H1 (cell line): ENCODE data around the gene F7. TPM values are rescaled to one million over a fixed set of nuclear protein-coding genes. Genes with fewer than 3 reads are reported as not detected.
A peak's percentile ranks its signal among the peaks of the same experiment; 100 is the strongest.

Source experiments
- CTCF ChIA-PET: fragments of 300-600 bp; sonication (Branson Sonifier 250); formaldehyde crosslinking; loops from one replicate; lab custom pipeline; 2021; ENCODE audit not compliant: partially characterized antibody; lab: Charles Lee
- POLR2A ChIA-PET: fragments of 300-600 bp; sonication (Branson Sonifier 250); formaldehyde crosslinking; loops from one replicate; lab custom pipeline; 2021; ENCODE audit warnings: inconsistent platforms; ENCODE audit not compliant: partially characterized antibody; lab: Charles Lee
- DNase-seq, 2 experiments: peaks; one replicate each; pipeline versions ENCODE4 v3.0.0 to v3.0.0-alpha.2; 2010 to 2022; ENCODE audit warnings: low spot score in 2 of 2, low read depth in 1 of 2, mixed read lengths in 1 of 2
- FAIRE-seq: peaks from 2 replicates; lab custom pipeline; 2011; peaks lifted over from hg19 to GRCh38; lab: Jason Lieb, UNC
- H2AFZ ChIP-seq: 2 replicates; pipeline ENCODE4 v1.8.1; 2012; ENCODE audit warnings: low read length, inconsistent platforms
- H2AK5ac ChIP-seq: 2 replicates; pipeline ENCODE4 v1.6.1; 2013; ENCODE audit warnings: low read depth, low read length
- H2BK120ac ChIP-seq: replicated peaks from 2 replicates; pipeline ENCODE3; 2013; ENCODE audit warnings: low read depth, low read length, inconsistent platforms
- H2BK12ac ChIP-seq: 2 replicates; pipeline ENCODE4 v1.6.1; 2013; ENCODE audit warnings: low read depth, low read length
- H2BK15ac ChIP-seq: 2 replicates; pipeline ENCODE4 v1.6.1; 2013; ENCODE audit warnings: low read length
- H2BK20ac ChIP-seq: 2 replicates; pipeline ENCODE4 v1.6.1; 2013; ENCODE audit warnings: low read length
- H2BK5ac ChIP-seq: 2 replicates; pipeline ENCODE4 v1.6.1; 2013; ENCODE audit warnings: low read depth, low read length
- H3K14ac ChIP-seq: 2 replicates; pipeline ENCODE4 v1.6.1; 2013; ENCODE audit warnings: inconsistent platforms; ENCODE audit not compliant: insufficient read length
- H3K18ac ChIP-seq: 2 replicates; pipeline ENCODE4 v1.6.1; 2013; ENCODE audit warnings: low read length; ENCODE audit errors: extremely low read depth
- H3K23ac ChIP-seq: 2 replicates; pipeline ENCODE4 v1.6.1; 2013; ENCODE audit warnings: inconsistent platforms; ENCODE audit not compliant: insufficient read length
- H3K23me2 ChIP-seq: 2 replicates; pipeline ENCODE4 v1.6.1; 2013; ENCODE audit warnings: low read depth, low read length
- H3K27ac ChIP-seq: 2 replicates; pipeline ENCODE4 v1.6.1; 2011; ENCODE audit warnings: low read depth, low read length, inconsistent platforms
- H3K27me3 ChIP-seq, 4 experiments: replicated peaks in 1 of 4; 1 replicate in 1 of 4; 2 replicates in 3 of 4; pipeline versions ENCODE4 v1.6.1 to v1.8.1; 2011 to 2013; ENCODE audit warnings: low read length in 3 of 4, mild to moderate bottlenecking in 3 of 4, inconsistent platforms in 2 of 4, mixed read lengths in 2 of 4, moderate library complexity in 1 of 4; ENCODE audit not compliant: control insufficient read depth in 3 of 4, insufficient read depth in 3 of 4; ENCODE audit errors: extremely low read depth in 1 of 4
- H3K36me3 ChIP-seq, 4 experiments: 2 replicates each; pipeline versions ENCODE4 v1.6.1 to v1.8.1; 2011 to 2013; ENCODE audit warnings: mild to moderate bottlenecking in 4 of 4, low read length in 3 of 4, moderate library complexity in 2 of 4, control low read depth in 1 of 4, inconsistent platforms in 1 of 4; ENCODE audit not compliant: insufficient read depth in 4 of 4, control insufficient read depth in 2 of 4
- H3K4ac ChIP-seq: replicated peaks from 2 replicates; pipeline ENCODE3; 2013; ENCODE audit warnings: low read length, low read depth, mixed read lengths, inconsistent platforms; ENCODE audit not compliant: insufficient read length
- H3K4me1 ChIP-seq, 4 experiments: replicated peaks in 1 of 4; 1 replicate in 1 of 4; 2 replicates in 3 of 4; pipeline versions ENCODE4 v1.6.1 to v1.8.1; 2011 to 2013; ENCODE audit warnings: low read length in 3 of 4, inconsistent platforms in 2 of 4, mixed read lengths in 1 of 4; ENCODE audit not compliant: insufficient read depth in 4 of 4, control insufficient read depth in 3 of 4
- H3K4me2 ChIP-seq, 2 experiments: 2 replicates each; pipeline versions ENCODE4 v1.6.1 to v1.8.1; 2011 to 2013; ENCODE audit warnings: low read depth in 2 of 2, low read length in 2 of 2, control low read depth in 1 of 2, inconsistent platforms in 1 of 2, mild to moderate bottlenecking in 1 of 2; ENCODE audit not compliant: insufficient read depth in 1 of 2
- H3K4me3 ChIP-seq, 4 experiments: fragments of 200-600, 300-600 bp in 1 of 4; sonication (generic), shearing (Covaris generic), sonication (Bioruptor Twin) in 1 of 4; 2 replicates each; pipeline versions ENCODE4 v1.5.1 to v1.8.1; 2011 to 2016; ENCODE audit warnings: low read length in 4 of 4, low read depth in 3 of 4, control low read depth in 2 of 4, inconsistent platforms in 2 of 4, mild to moderate bottlenecking in 2 of 4, mixed read lengths in 1 of 4, moderate library complexity in 1 of 4; ENCODE audit not compliant: insufficient read depth in 2 of 4; ENCODE audit errors: extremely low read depth in 1 of 4
- H3K56ac ChIP-seq: replicated peaks from 2 replicates; pipeline ENCODE3; 2013; ENCODE audit warnings: low read depth, mild to moderate bottlenecking, mixed read lengths, low read length, inconsistent platforms; ENCODE audit not compliant: insufficient read length
- H3K79me1 ChIP-seq: 2 replicates; pipeline ENCODE4 v1.6.1; 2013; ENCODE audit warnings: low read depth, low read length, control low read depth
- H3K79me2 ChIP-seq, 2 experiments: 2 replicates each; pipeline versions ENCODE4 v1.6.1 to v1.8.1; 2012 to 2013; ENCODE audit warnings: low read length in 2 of 2, mild to moderate bottlenecking in 2 of 2, inconsistent platforms in 1 of 2; ENCODE audit not compliant: insufficient read depth in 2 of 2, control insufficient read depth in 1 of 2
- H3K9ac ChIP-seq, 4 experiments: replicated peaks in 1 of 4; 1 replicate in 1 of 4; 2 replicates in 3 of 4; pipeline versions ENCODE4 v1.6.1 to v1.8.1; 2011 to 2013; ENCODE audit warnings: low read depth in 3 of 4, low read length in 3 of 4, control low read depth in 2 of 4, mild to moderate bottlenecking in 2 of 4, moderate library complexity in 2 of 4, inconsistent platforms in 1 of 4; ENCODE audit errors: extremely low read depth in 1 of 4
- H3K9me3 ChIP-seq, 2 experiments: 2 replicates each; pipeline versions ENCODE4 v1.6.1 to v1.8.1; 2012 to 2013; ENCODE audit warnings: mild to moderate bottlenecking in 2 of 2, moderate library complexity in 2 of 2, control low read depth in 1 of 2, inconsistent platforms in 1 of 2, low read depth in 1 of 2, low read length in 1 of 2, mixed read lengths in 1 of 2; ENCODE audit not compliant: insufficient read depth in 2 of 2
- H4K20me1 ChIP-seq, 2 experiments: replicated peaks in 1 of 2; 2 replicates each; pipeline versions ENCODE3 to v1.8.1; 2011 to 2013; ENCODE audit warnings: inconsistent platforms in 2 of 2, low read length in 2 of 2, mild to moderate bottlenecking in 1 of 2; ENCODE audit not compliant: insufficient read depth in 2 of 2, control insufficient read depth in 1 of 2
- H4K5ac ChIP-seq: 2 replicates; pipeline ENCODE4 v1.6.1; 2013; ENCODE audit warnings: low read length, low read depth, mixed read lengths, inconsistent platforms; ENCODE audit not compliant: insufficient read length
- H4K8ac ChIP-seq: 2 replicates; pipeline ENCODE4 v1.8.0; 2013; ENCODE audit warnings: mild to moderate bottlenecking, moderate library complexity, low read length, inconsistent platforms; ENCODE audit not compliant: insufficient read depth; ENCODE audit errors: extremely low read depth
- H4K91ac ChIP-seq: replicated peaks from 2 replicates; pipeline ENCODE3; 2013; ENCODE audit warnings: low read length, mixed read lengths, inconsistent platforms; ENCODE audit not compliant: insufficient read length
- CBX5 ChIP-seq: fragments of 300-800, 300-1000 bp; sonication (generic); IDR thresholded peaks from 2 replicates; pipeline ENCODE4 v1.7.1; 2016; ENCODE audit warnings: antibody characterized with exemption, low read length, low read depth
- EGR1 ChIP-seq: IDR thresholded peaks from 2 replicates; pipeline ENCODE4 v1.6.1; 2011; ENCODE audit warnings: low read depth, low read length, borderline replicate concordance
- FOSL1 ChIP-seq: IDR thresholded peaks from 2 replicates; pipeline ENCODE4 v1.6.1; 2011; ENCODE audit warnings: mild to moderate bottlenecking, low read depth, low read length, moderate library complexity; ENCODE audit not compliant: insufficient read depth
- JUN ChIP-seq: IDR thresholded peaks from 2 replicates; pipeline ENCODE4 v1.6.1; 2011; ENCODE audit warnings: low read depth, mild to moderate bottlenecking, improper control_type of control experiment, low read length
- KDM4A ChIP-seq: IDR thresholded peaks from one replicate; pipeline ENCODE4 v1.7.1; 2012; ENCODE audit warnings: low read depth, mild to moderate bottlenecking, moderate library complexity, low read length, inconsistent platforms; ENCODE audit not compliant: severe bottlenecking
- NANOG ChIP-seq: IDR thresholded peaks from 2 replicates; pipeline ENCODE4 v1.6.1; 2011; ENCODE audit warnings: low read length, low read depth, mild to moderate bottlenecking, inconsistent platforms; ENCODE audit not compliant: insufficient read depth, poor library complexity, severe bottlenecking
- RNF2 ChIP-seq: fragments of 200-900, 300-1000 bp; sonication (generic); IDR thresholded peaks from 2 replicates; pipeline ENCODE4 v1.7.1; 2016; ENCODE audit warnings: borderline replicate concordance, low read depth, mild to moderate bottlenecking, antibody characterized with exemption, low read length; ENCODE audit not compliant: poor library complexity, severe bottlenecking; ENCODE audit errors: missing control alignments
- SIN3A ChIP-seq, 2 experiments: IDR thresholded peaks in 1 of 2; conservative IDR thresholded peaks in 1 of 2; 2 replicates each; pipeline ENCODE4 v1.6.1; 2011 to 2012; ENCODE audit warnings: low read length in 2 of 2, improper control_type of control experiment in 1 of 2, low read depth in 1 of 2, mild to moderate bottlenecking in 1 of 2
- SP2 ChIP-seq: IDR thresholded peaks from 2 replicates; pipeline ENCODE4 v1.6.1; 2012; ENCODE audit warnings: mild to moderate bottlenecking, low read length, inconsistent platforms
- TAF1 ChIP-seq: IDR thresholded peaks from 2 replicates; pipeline ENCODE4 v1.6.1; 2011; ENCODE audit warnings: mild to moderate bottlenecking, low read depth, low read length
- WGBS, 2 experiments: shearing (Covaris generic) in 1 of 2; methylation state at CpG; one replicate each; pipeline versions ENCODE4 v1.1.6 to v1.1.7; 2013 to 2015; ENCODE audit warnings: low lambda C conversion rate in 2 of 2, mixed read lengths in 2 of 2, inconsistent platforms in 1 of 2, low coverage in 1 of 2, missing lambda C conversion rate in 1 of 2; ENCODE audit not compliant: insufficient replicate concordance in 2 of 2, insufficient coverage in 1 of 2, insufficient read length in 1 of 2; ENCODE audit errors: extremely low coverage in 1 of 2, missing lambda C conversion rate in 1 of 2; 5-methylcytosine and 5-hydroxymethylcytosine counted together
- polyA plus RNA-seq, 7 experiments: library from polyadenylated mRNA; depleted of rRNA in 3 of 7; stranded (reverse) in 5 of 7; unstranded in 2 of 7; fragments of >200 nt in 5 of 7; fragments of 200-250 nt in 2 of 7; gene quantifications; 1 replicate in 5 of 7; 2 replicates in 1 of 7; 4 replicates in 1 of 7; pipeline versions ENCODE4 v1.2.1 to v1.2.3, GENCODE V29; 2011 to 2013; ENCODE audit warnings: missing spikeins in 2 of 7, mixed read lengths in 2 of 7
- total RNA-seq: library from RNA; stranded (reverse); fragmentation: NEBNext Ultra II Directional; extraction: Animal tissue kit (Norgen Biotek cat#: 25700); gene quantifications from 2 replicates; pipeline ENCODE4 v1.2.1, GENCODE V29; 2021

Gene F7
- total and polyA plus RNA-seq, 2 of the 8 experiments (the other 6 are each of a cell fraction or from before 2014, with no cell fraction given) = 0.43 to 0.98 TPM

- H3K79me1 ChIP-seq = no peaks in the 10 kb centered on the region
- H3K23ac ChIP-seq = no peak overlapping the region
- DNase-seq = peak in 1 of 2 experiments; percentile 35
- no peaks in the 10 kb centered on the region for H3K36me3 ChIP-seq
- no peak overlapping the region for H3K4me3 ChIP-seq
- ChIA-PET POLR2A (interaction anchor here (1.0 to 1.3 kb wide), 2 partner anchors 36 to 64 kb away, joined by 3 read pairs; no protein-coding TSS in a partner anchor), CTCF (interaction anchor here (1.3 to 3.5 kb wide), 3 partner anchors 23 to 114 kb away, joined by 4 to 14 read pairs (median 7); no protein-coding TSS in a partner anchor)
- no peak overlapping the region for H4K91ac ChIP-seq
- H2BK15ac ChIP-seq = no peak overlapping the region
- H2BK12ac ChIP-seq = no peak overlapping the region
- peaks cover 0 to 10% (median 4%) of the 10 kb centered on the region in 4 experiments; a peak in 4 of 7 replicates for H3K4me1 ChIP-seq
- H2BK20ac ChIP-seq = no peak overlapping the region
- no peak overlapping the region for H2BK5ac ChIP-seq
- no peak for FAIRE-seq
- H3K79me2 ChIP-seq = no peaks in the 10 kb centered on the region
- no peaks in the 10 kb centered on the region for H4K20me1 ChIP-seq
- no peak overlapping the region for H3K27ac ChIP-seq
- no peak overlapping the region for H4K8ac ChIP-seq
- H3K9ac ChIP-seq = no peak overlapping the region
- no peak overlapping the region for H3K4me2 ChIP-seq
- WGBS, 2 experiments = 87% methylated on average over 25 of the region's 26 CpGs; no CpG with 5 or more reads in 1 of the 2 experiments
- H2AFZ ChIP-seq = no peak overlapping the region
- H3K23me2 ChIP-seq = peaks cover 10% of the 10 kb centered on the region
- no peak overlapping the region for H2BK120ac ChIP-seq
- H2AK5ac ChIP-seq = no peak overlapping the region
- no peak overlapping the region for H4K5ac ChIP-seq
- H3K27me3 ChIP-seq = peaks cover 7 to 22% (median 20%) of the 10 kb centered on the region in 4 experiments; a peak in 6 of 7 replicates
- no peak overlapping the region for H3K18ac ChIP-seq
- no peaks in the 10 kb centered on the region for H3K9me3 ChIP-seq
- H3K4ac ChIP-seq = no peak overlapping the region
- no peak overlapping the region for H3K14ac ChIP-seq
- H3K56ac ChIP-seq = no peak overlapping the region
- TF ChIP-seq SIN3A (conservative IDR thresholded peaks at IDR 0.05 in 1 of 2, IDR thresholded peaks at IDR 0.05 in 1 of 2; ENCODE audit: low read depth in 1 of 2, low read length in 2 of 2) (no peak), FOSL1 (no peak), RNF2 (no peak), TAF1 (no peak), KDM4A (no peak), CBX5 (no peak), JUN (no peak), NANOG (no peak), EGR1 (no peak), SP2 (no peak)
Observed at GRCh38 chr13:113149711-113150549, 44.3 kb downstream of the F7 start.
